T-helper 1 cell treated with Interleukin-12 subunit alpha and Interleukin-12 subunit beta and Interleukin-4 antibody, amounts not matched to agents 30 ng/mL and 1 ng/mL, for 36 hours (primary cell): ENCODE results near the gene ZNF287. TPM values are rescaled to one million over a fixed set of nuclear protein-coding genes. Genes with fewer than 3 reads are reported as not detected.
"Not testable (repeated sequence)": the region's sequence is repeated elsewhere in the genome, so short reads cannot be mapped to it uniquely, and the experiment has no call there.

Source experiments
- intact Hi-C: fragments of 100-400 bp; cut with micrococcal nuclease; formaldehyde crosslinking; loops from one replicate; pipeline ENCODE4 v1.15.1; 2024
- total RNA-seq: library from RNA; stranded (reverse); gene quantifications from 2 replicates; pipeline ENCODE4 v1.2.3, GENCODE V29; 2022

The ZNF287 gene
- total RNA-seq: 5.1 and 6.9 TPM in 2 replicates

DNA sequence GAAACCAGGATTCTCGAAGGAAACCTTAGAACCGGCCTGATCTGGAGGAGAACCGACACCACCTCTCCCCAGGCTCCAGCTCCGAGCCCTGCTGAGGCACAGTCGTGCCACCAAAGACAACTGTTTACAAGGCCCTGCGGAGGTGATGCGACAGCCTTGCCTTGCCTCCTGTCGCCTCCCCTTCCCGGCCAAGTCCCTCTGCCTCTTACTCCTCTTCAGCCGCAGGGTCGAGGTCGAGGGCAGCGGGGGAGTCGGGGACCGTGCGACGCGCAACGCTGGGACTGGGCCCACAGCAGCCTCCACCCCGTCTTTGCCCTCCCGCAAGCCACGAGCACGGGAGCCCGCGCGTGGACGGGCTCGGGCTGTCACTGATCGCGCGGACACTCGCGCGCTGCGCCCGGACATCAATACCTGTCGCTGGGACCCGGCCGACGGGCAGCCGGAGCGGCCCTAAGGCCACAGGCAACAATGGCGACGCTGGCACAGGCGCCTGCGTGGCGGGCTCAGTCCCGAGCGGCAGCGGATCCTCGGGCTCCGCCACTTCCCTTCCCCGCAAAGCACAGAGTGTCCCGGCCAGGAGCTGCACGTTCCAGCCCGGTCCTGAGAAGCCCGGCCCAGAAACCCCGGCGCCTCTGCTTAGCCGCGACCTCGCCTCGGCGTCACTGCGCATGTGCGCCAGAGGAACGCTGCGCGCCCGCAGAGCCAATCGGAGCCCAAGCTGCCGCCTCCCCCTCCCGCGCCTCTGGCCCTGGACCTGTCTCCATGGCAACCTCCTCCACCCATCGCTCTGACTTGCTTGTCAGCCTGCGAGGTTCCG is at the start of gene ZNF287:
Gene ZNF287 (minus strand): TSS at position 664 of the 817 bp plus-strand sequence. CDS start 1,473 bp downstream, outside the sequence.
- intact Hi-C loops: loop anchor here (1.0 kb wide), 4 partner anchors 16 to 85 kb away; partner anchors contain the start of gene ZNF624

DNA sequence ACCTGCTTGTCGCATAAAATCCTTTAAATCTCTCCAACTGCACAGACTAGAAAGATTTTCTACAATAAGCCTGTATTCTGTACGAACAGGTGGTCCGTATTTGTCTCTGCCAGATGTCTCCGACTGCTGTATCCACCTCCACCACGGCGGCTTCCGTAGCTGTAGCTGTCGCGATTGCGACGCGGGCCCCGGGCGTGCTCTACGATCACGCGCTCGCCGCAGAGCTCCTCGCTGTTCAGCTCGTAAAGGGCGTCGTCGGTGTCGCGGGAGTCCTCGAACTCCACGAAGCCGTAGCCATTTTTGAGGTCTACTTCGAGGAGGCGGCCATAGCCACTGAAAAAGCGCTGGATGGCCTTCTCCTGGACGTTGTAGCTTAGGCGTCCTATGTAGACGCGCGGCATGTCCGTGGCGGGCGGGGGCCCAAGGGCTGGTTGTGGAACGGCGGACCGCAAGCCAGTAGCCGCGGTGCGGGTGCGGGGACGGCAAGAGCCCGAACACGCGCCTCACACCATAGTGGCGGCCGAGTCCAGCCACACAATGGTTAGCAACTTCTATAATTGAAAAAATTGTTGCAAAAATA is 48.6 kb upstream of the ZNF287 start:
- intact Hi-C loops: no loop called here

DNA sequence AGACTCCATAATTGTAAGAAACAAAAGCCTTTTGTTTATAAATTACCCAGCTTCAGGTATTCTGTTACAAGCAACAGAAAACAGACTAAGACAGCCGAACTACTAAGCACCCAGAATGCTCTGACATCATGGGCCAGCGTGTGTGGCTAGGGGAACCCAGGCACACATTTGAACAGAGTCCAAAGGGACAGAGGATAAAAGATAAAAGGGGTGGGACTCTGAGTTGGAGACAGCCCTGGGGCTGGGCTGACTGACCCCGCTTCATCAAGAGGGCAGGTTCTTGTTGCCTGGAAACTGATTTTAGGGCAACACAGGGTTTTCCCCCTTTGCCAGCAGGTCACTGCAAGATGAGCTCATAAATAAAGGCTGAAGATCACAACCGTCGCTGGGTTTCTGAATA is 30.5 kb upstream of the ZNF287 start:
- intact Hi-C loops: no loop called here

- intact Hi-C loops: no loop called here
Measured at GRCh38 chr17:16593356-16594102, 24.5 kb upstream of the ZNF287 start.

DNA sequence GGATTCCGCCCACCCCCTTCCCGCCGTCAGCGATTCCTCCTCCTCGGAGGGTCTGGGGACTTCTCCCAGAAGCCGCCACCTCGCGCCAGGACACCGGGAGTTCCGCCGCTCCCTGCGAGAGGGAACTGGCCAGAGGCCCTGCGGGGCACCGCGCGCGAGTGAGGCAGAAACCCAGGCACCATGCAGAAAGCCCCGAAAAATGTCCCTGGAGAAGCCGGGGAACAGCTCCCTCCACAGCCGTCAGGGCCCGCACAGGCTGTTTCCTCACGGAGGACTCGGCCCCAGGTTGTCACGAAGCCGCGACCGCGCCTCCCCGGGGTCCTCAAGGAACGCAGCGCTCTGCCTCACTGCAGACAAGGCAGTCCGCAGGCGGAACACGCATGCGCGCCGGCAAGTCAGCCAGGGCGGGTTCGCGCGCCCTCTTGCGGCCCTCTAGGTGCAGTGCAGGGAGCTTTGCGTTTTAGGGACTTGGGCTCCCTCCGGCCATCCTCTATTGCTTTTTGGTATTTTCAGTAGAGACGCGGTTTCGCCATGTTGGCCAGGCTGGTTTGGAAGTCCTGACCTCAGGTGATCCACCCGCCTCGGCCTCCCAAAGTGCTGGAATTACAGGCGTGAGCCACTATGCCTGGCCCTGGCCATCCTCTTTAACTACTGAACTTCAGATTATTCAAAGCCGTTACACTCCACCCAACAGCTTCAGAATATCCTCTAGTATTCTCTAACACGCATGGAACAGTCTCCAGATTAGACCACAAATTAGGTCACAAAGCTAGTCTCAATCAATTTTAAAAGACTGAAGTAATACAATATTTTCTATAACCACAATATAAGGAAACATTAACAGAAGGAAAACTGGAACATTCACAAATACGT is 20.3 kb upstream of the ZNF287 start:
- intact Hi-C loops: loop anchor here (1.0 to 10.0 kb wide), 7 partner anchors 20 to 372 kb away; partner anchors contain the start of genes NCOR1, PIGL, UBB and ZNF287

DNA sequence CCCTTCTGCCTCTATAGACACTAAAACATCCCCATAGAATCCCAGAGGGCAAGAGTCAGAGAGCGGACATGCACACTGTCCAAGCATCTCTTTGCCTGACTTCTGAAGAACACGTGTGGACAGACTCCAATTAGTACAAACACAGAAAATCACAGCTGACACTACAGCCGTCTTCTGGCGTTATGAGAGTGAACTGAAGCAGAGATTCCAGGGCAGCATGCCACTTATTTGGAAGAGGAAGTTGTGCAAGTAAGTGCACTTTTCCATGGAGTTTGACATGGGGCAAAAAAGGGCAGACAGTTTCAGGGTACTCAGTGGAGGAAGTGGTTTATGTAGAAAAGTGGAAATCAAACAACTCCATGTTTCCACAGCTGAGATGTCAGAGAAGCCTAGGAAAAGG is 16.8 kb upstream of the ZNF287 start:
- intact Hi-C loops: loop anchor here (5.0 to 10.0 kb wide), 3 partner anchors 201 to 368 kb away; partner anchors contain the start of genes NCOR1, PIGL and UBB

DNA sequence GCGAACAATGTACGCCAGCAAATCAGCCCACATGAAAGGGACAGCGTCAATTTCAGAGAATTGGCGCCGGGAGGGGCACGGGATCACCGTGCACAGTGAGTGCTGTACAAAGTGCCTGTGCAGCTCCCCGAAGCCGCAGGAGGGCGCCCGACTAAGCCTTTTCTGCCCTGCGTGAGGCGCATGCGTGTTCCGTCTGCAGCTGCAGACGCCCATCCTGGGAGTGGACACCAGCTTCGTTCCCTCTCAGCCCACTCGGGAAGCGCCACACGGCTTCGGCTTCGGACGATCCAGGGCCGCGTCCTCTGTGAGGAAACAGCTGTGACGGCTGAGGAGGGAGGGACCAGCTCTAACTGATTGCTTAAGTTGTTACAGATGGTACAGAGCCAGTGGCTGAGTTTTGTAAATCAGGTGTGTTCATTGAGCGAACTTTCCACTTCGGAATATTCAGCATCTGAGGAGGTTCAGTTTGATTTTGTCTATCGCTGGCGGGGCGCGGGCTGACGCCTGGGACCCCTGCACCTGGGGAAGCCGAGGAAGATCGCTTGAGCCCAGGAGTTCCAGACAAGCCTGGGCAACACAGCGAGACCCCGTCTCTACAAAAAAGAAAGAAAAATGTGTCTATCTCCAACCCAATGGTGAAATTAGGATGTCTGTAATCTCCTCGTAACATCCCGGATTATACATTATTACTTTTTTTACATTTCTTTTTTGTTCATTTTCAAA is 15.4 kb upstream of the ZNF287 start:
- intact Hi-C loops: loop anchor here (1.0 to 10.0 kb wide), 4 partner anchors 15 to 300 kb away; partner anchors contain the start of genes UBB and ZNF287

GRCh38 chr17:16583781-16584180 is 14.8 kb upstream of the ZNF287 start:
- intact Hi-C loops: loop anchor here (1.0 to 10.0 kb wide), 4 partner anchors 14 to 299 kb away; partner anchors contain the start of genes UBB and ZNF287

- intact Hi-C loops: no loop called here
Measured at GRCh38 chr17:16573466-16573865, 4.5 kb upstream of the ZNF287 start.

GRCh38 chr17:16569358-16569712 is 331 bp upstream of the ZNF287 start:
- intact Hi-C loops: loop anchor here (1.0 kb wide), 4 partner anchors 15 to 84 kb away; partner anchors contain the start of gene ZNF624

- intact Hi-C loops: no loop called here
Measured at GRCh38 chr17:16552637-16553045, 16.4 kb downstream of the ZNF287 start.

- intact Hi-C loops: no loop called here
Measured at GRCh38 chr17:16551878-16552636, 16.9 kb downstream of the ZNF287 start.

- intact Hi-C loops: loop anchor here (1.0 to 10.0 kb wide), 6 partner anchors 52 to 744 kb away; partner anchors contain the start of genes CCDC144A, COPS3, TTC19 and ZSWIM7
Measured at GRCh38 chr17:16537130-16537458, 31.9 kb downstream of the ZNF287 start.

- intact Hi-C loops: loop anchor here (10.0 kb wide), 2 partner anchors 509 to 539 kb away; partner anchors contain the start of genes TTC19 and ZSWIM7
Measured at GRCh38 chr17:16534236-16534635, 34.8 kb downstream of the ZNF287 start.

- intact Hi-C loops: loop anchor here (10.0 kb wide), 2 partner anchors 505 to 535 kb away; partner anchors contain the start of genes TTC19 and ZSWIM7
Measured at GRCh38 chr17:16529906-16530305, 39.1 kb downstream of the ZNF287 start.

- intact Hi-C loops: no loop called here
Measured at GRCh38 chr17:16527298-16527697, 41.7 kb downstream of the ZNF287 start.

DNA sequence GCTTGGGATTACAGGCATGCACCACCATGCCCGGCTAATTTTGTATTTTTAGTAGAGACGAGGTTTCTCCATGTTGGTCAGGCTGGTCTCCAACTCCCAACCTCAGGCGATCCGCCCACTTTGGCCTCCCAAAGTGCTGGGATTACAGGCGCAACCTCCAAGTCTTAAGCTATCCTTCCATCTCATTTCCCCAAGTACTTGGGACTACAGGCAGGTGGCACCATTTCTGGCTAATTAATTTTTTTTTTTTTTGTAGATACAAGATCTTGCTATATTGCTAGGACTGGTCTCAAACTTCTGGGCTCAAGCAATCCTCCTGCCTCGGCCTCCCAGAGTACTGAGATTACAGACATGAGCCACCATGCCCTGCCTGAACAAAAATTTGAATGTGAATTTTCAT is 43.4 kb downstream of the ZNF287 start:
- intact Hi-C loops: not testable (repeated sequence)

- intact Hi-C loops: loop anchor here (1.0 to 5.0 kb wide), 5 partner anchors 68 to 692 kb away; no protein-coding TSS in a partner anchor
Measured at GRCh38 chr17:16521070-16521727, 47.8 kb downstream of the ZNF287 start.
